NCI-H345 treated with DMSO at 0.1 percent for 48 hours (cell line): ENCODE measurements around the gene ARHGDIA.

ENCODE experiments used
- DNase-seq: peaks from one replicate; lab custom pipeline; 2025; ENCODE audit not compliant: unreplicated experiment; lab: John Stamatoyannopoulos, UW

Gene ARHGDIA

GRCh38 chr17:81906476-81907218, 35.5 kb upstream of the ARHGDIA start:
- DNase-seq = no peak

GRCh38 chr17:81905993-81906392, 34.9 kb upstream of the ARHGDIA start:
- DNase-seq = no peak

- DNase-seq = no peak
Measured at GRCh38 chr17:81905424-81905875, 34.3 kb upstream of the ARHGDIA start.

- no peak for DNase-seq
Measured at GRCh38 chr17:81904600-81905423, 33.7 kb upstream of the ARHGDIA start.

- no peak for DNase-seq
Measured at GRCh38 chr17:81903896-81904599, 32.9 kb upstream of the ARHGDIA start.

GRCh38 chr17:81903415-81903831, 32.3 kb upstream of the ARHGDIA start:
- no peak for DNase-seq

- no peak for DNase-seq
Measured at GRCh38 chr17:81902653-81903414, 31.7 kb upstream of the ARHGDIA start.

GRCh38 chr17:81902023-81902652, 31.0 kb upstream of the ARHGDIA start, which contains the start of gene NPB:
NPB (plus strand) TSS chr17:81902238; CDS start chr17:81902278, 40 bp downstream.
- no peak for DNase-seq

GRCh38 chr17:81901167-81902022, 30.3 kb upstream of the ARHGDIA start:
- no peak for DNase-seq

- no peak for DNase-seq
Measured at GRCh38 chr17:81900181-81900820, 29.2 kb upstream of the ARHGDIA start.

GRCh38 chr17:81899514-81900166, 28.5 kb upstream of the ARHGDIA start:
- no peak for DNase-seq

GRCh38 chr17:81898885-81899284, 27.7 kb upstream of the ARHGDIA start:
- no peak for DNase-seq

GRCh38 chr17:81898029-81898866, 27.1 kb upstream of the ARHGDIA start:
- DNase-seq = no peak

- DNase-seq = no peak
Measured at GRCh38 chr17:81895400-81895799, 24.3 kb upstream of the ARHGDIA start.

GRCh38 chr17:81891303-81891552, 20.1 kb upstream of the ARHGDIA start:
- DNase-seq = no peak

- no peak for DNase-seq
Measured at GRCh38 chr17:81890447-81891302, 19.5 kb upstream of the ARHGDIA start.

- no peak for DNase-seq
Measured at GRCh38 chr17:81889602-81890001, 18.5 kb upstream of the ARHGDIA start.
